H9 (cell line): ENCODE data around the gene GPR137B. TPM values are rescaled to one million over a fixed set of nuclear protein-coding genes. Genes with fewer than 3 reads are reported as not detected.

Source experiments
- DNase-seq: peaks from one replicate; pipeline ENCODE4 v3.0.0-alpha.2; 2017
- H2AFZ ChIP-seq: one replicate; pipeline ENCODE4 v1.6.1; 2013; ENCODE audit warnings: mild to moderate bottlenecking, low read length, control low read depth, moderate library complexity
- H2AK5ac ChIP-seq: 2 replicates; pipeline ENCODE4 v1.6.1; 2013; ENCODE audit warnings: low read length, control low read depth, mixed read lengths; ENCODE audit not compliant: insufficient read length
- H2BK120ac ChIP-seq: one replicate; pipeline ENCODE4 v1.6.1; 2013; ENCODE audit warnings: low read depth, mild to moderate bottlenecking, low read length, control low read depth, inconsistent platforms; ENCODE audit not compliant: poor library complexity, severe bottlenecking
- H2BK12ac ChIP-seq: 2 replicates; pipeline ENCODE4 v1.6.1; 2013; ENCODE audit warnings: low read length, control low read depth, mixed read lengths, low read depth; ENCODE audit not compliant: insufficient read length
- H2BK15ac ChIP-seq: 2 replicates; pipeline ENCODE4 v1.6.1; 2013; ENCODE audit warnings: low read depth, low read length, control low read depth
- H2BK20ac ChIP-seq: one replicate; pipeline ENCODE4 v1.6.1; 2013; ENCODE audit warnings: low read depth, mild to moderate bottlenecking, low read length, control low read depth, inconsistent platforms; ENCODE audit not compliant: poor library complexity, severe bottlenecking
- H2BK5ac ChIP-seq: 2 replicates; pipeline ENCODE4 v1.6.1; 2013; ENCODE audit warnings: low read length, control low read depth, mixed read lengths; ENCODE audit not compliant: insufficient read length
- H3K14ac ChIP-seq: 2 replicates; pipeline ENCODE4 v1.6.1; 2013; ENCODE audit warnings: low read length, control low read depth; ENCODE audit not compliant: insufficient read depth
- H3K18ac ChIP-seq: 2 replicates; pipeline ENCODE4 v1.6.1; 2013; ENCODE audit warnings: low read depth, mild to moderate bottlenecking, mixed read lengths, low read length, control low read depth; ENCODE audit not compliant: insufficient read length
- H3K23ac ChIP-seq: 2 replicates; pipeline ENCODE4 v1.6.1; 2013; ENCODE audit warnings: low read length, control low read depth, mixed read lengths, low read depth; ENCODE audit not compliant: insufficient read length
- H3K23me2 ChIP-seq: 2 replicates; pipeline ENCODE4 v1.6.1; 2013; ENCODE audit warnings: low read depth, mild to moderate bottlenecking, mixed read lengths, low read length, control low read depth; ENCODE audit not compliant: insufficient read length, poor library complexity, severe bottlenecking
- H3K27ac ChIP-seq: 2 replicates; pipeline ENCODE4 v1.5.1; 2013; ENCODE audit warnings: low read length, control low read depth, mixed read lengths, low read depth; ENCODE audit not compliant: insufficient read length
- H3K27me3 ChIP-seq: 2 replicates; pipeline ENCODE4 v1.6.1; 2013; ENCODE audit warnings: low read length, control low read depth, inconsistent platforms; ENCODE audit not compliant: insufficient read depth
- H3K4ac ChIP-seq: 2 replicates; pipeline ENCODE4 v1.6.1; 2013; ENCODE audit warnings: low read depth, mild to moderate bottlenecking, control low read depth, inconsistent platforms, low read length, moderate library complexity
- H3K4me1 ChIP-seq: 2 replicates; pipeline ENCODE4 v1.6.1; 2013; ENCODE audit warnings: low read length, control low read depth, inconsistent platforms; ENCODE audit not compliant: insufficient read depth
- H3K4me2 ChIP-seq: 2 replicates; pipeline ENCODE4 v1.6.1; 2013; ENCODE audit warnings: low read length, control low read depth, mixed read lengths; ENCODE audit not compliant: insufficient read length, insufficient read depth
- H3K56ac ChIP-seq: 2 replicates; pipeline ENCODE4 v1.6.1; 2013; ENCODE audit warnings: low read depth, mild to moderate bottlenecking, mixed read lengths, low read length, control low read depth; ENCODE audit not compliant: insufficient read length
- H3K79me1 ChIP-seq: 2 replicates; pipeline ENCODE4 v1.6.1; 2013; ENCODE audit warnings: low read depth, mild to moderate bottlenecking, moderate library complexity, low read length, control low read depth, inconsistent platforms; ENCODE audit not compliant: insufficient read depth, poor library complexity, severe bottlenecking
- H3K79me2 ChIP-seq: 2 replicates; pipeline ENCODE4 v1.6.1; 2013; ENCODE audit warnings: low read length, control low read depth, inconsistent platforms; ENCODE audit not compliant: insufficient read depth
- H3K9ac ChIP-seq: 2 replicates; pipeline ENCODE4 v1.6.1; 2013; ENCODE audit warnings: low read length, control low read depth, mixed read lengths; ENCODE audit not compliant: insufficient read length; ENCODE audit errors: extremely low read depth
- H3K9me3 ChIP-seq: one replicate; pipeline ENCODE4 v1.6.1; 2013; ENCODE audit warnings: low read depth, low read length, inconsistent platforms; ENCODE audit not compliant: control insufficient read depth
- H3T11ph ChIP-seq: one replicate; pipeline ENCODE4 v1.6.1; 2013; ENCODE audit warnings: mild to moderate bottlenecking, low read length, control low read depth, inconsistent platforms
- H4K20me1 ChIP-seq: one replicate; pipeline ENCODE4 v1.6.1; 2013; ENCODE audit not compliant: control insufficient read depth, insufficient read length, insufficient read depth
- H4K5ac ChIP-seq: 2 replicates; pipeline ENCODE4 v1.6.1; 2013; ENCODE audit warnings: low read depth, mild to moderate bottlenecking, mixed read lengths, low read length, control low read depth; ENCODE audit not compliant: insufficient read length
- H4K8ac ChIP-seq: replicated peaks from 2 replicates; pipeline ENCODE4 v1.6.1; 2013; ENCODE audit warnings: low read length, control low read depth, mixed read lengths, low read depth; ENCODE audit not compliant: insufficient read length
- H4K91ac ChIP-seq: 2 replicates; pipeline ENCODE4 v1.6.1; 2013; ENCODE audit warnings: low read depth, mild to moderate bottlenecking, moderate library complexity, mixed read lengths, low read length, control low read depth; ENCODE audit not compliant: insufficient read length
- H3K27ac Mint-ChIP-seq, 3 experiments: 2 replicates in 2 of 3; 3 replicates in 1 of 3; pipeline ENCODE4 v1.8.0; 2020 to 2021; ENCODE audit warnings: mixed read lengths in 3 of 3, mild to moderate bottlenecking in 1 of 3, moderate library complexity in 1 of 3
- H3K27me3 Mint-ChIP-seq: 2 replicates; pipeline ENCODE4 v1.8.0; 2021; ENCODE audit warnings: low read depth, mild to moderate bottlenecking, moderate library complexity, mixed read lengths
- H3K36me3 Mint-ChIP-seq, 3 experiments: 2 replicates in 2 of 3; 3 replicates in 1 of 3; pipeline ENCODE4 v1.8.0; 2020 to 2021; ENCODE audit warnings: low read depth in 3 of 3, mixed read lengths in 3 of 3; ENCODE audit not compliant: insufficient read depth in 1 of 3
- H3K4me1 Mint-ChIP-seq, 2 experiments: 2 replicates each; pipeline ENCODE4 v1.8.0; 2020; ENCODE audit warnings: mixed read lengths in 2 of 2
- H3K4me3 Mint-ChIP-seq, 2 experiments: 2 replicates in 1 of 2; 3 replicates in 1 of 2; pipeline ENCODE4 v1.8.0; 2020 to 2021; ENCODE audit warnings: mild to moderate bottlenecking in 2 of 2, mixed read lengths in 2 of 2, moderate library complexity in 1 of 2
- H3K9me3 Mint-ChIP-seq, 2 experiments: 2 replicates in 1 of 2; 3 replicates in 1 of 2; pipeline ENCODE4 v1.8.0; 2020; ENCODE audit warnings: mild to moderate bottlenecking in 2 of 2, mixed read lengths in 2 of 2, moderate library complexity in 1 of 2
- WGBS: extraction: QIAGEN DNeasy Blood & Tissue Kit; methylation state at CpG from one replicate; pipeline ENCODE4 v1.1.7; 2013; ENCODE audit warnings: missing lambda C conversion rate, low lambda C conversion rate, mixed read lengths; ENCODE audit not compliant: insufficient read length; ENCODE audit errors: extremely low coverage; 5-methylcytosine and 5-hydroxymethylcytosine counted together
- total RNA-seq: library from RNA; stranded (reverse); gene quantifications from 2 replicates; pipeline ENCODE4 v1.2.1, GENCODE V29; 2021
- TF ChIP-seq, protein P1 (sequence below): fragments of 200-600 bp; sonication (generic); conservative IDR thresholded peaks from 3 replicates; pipeline ENCODE4 v1.8.0; 2021; ENCODE audit warnings: antibody characterized with exemption, mild to moderate bottlenecking

GPR137B gene
- total RNA-seq, 1 experiment from 2014 or later = 5.9 TPM

DNA sequence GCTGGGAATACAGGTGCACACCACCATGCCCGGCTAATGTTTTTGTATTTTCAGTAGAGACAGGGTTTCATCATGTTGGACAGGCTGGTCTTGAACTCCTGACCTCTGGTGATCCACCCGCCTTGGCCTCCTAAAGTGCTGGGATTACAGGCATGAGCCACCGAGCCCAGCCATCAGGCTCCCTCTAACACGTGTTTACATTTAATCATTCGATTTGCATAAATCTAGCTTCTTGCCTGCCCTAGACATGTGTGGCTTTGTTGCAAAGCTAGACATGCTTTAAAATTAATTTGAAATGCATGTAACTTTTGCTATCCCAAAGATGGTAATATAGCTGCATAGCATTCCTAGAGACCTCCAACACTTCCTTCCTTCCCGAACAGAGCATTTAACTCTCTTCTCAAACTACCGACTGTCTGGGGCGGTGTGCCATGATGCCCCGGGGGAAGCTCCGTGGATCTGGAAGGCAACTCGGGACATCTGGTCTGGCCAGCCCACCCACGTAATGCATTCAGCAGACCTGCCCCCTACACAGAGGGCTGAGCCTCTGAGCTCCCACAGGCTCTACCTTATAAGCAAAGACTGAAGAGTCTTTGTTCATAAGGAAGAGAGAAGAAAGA lies 42.9 kb upstream of the GPR137B start:
- Mint-ChIP-seq H3K9me3 (peaks cover 11 to 17% of the 10 kb centered on the region in 2 experiments; a peak in 4 of 5 replicates), H3K4me1 (peaks cover 12% of the 10 kb centered on the region in 2 experiments), H3K27ac (no peak overlapping the region), H3K4me3 (no peak overlapping the region), H3K27me3 (peaks cover 4% of the 10 kb centered on the region), H3K36me3 (peaks cover 7 to 8% (median 7%) of the 10 kb centered on the region in 3 experiments)
- Histone ChIP-seq H3T11ph (no peak overlapping the region), H4K91ac (no peak overlapping the region), H3K23ac (no peak overlapping the region), H3K4ac (no peak overlapping the region), H3K9me3 (no peaks in the 10 kb centered on the region), H2AK5ac (no peak overlapping the region), H4K20me1 (no peaks in the 10 kb centered on the region), H2AFZ (no peak overlapping the region), H3K9ac (no peak overlapping the region), H4K8ac (no peak overlapping the region), H3K18ac (no peak overlapping the region), H3K27me3 (no peaks in the 10 kb centered on the region; the same call in 1 of the 2 replicates), H2BK15ac (no peak overlapping the region), H3K14ac (no peak overlapping the region), H3K56ac (no peak overlapping the region), H3K4me1 (peaks cover 2% of the 10 kb centered on the region; the same call in 1 of the 2 replicates), H2BK5ac (no peak overlapping the region), H3K27ac (no peak overlapping the region), H3K23me2 (no peaks in the 10 kb centered on the region), H2BK12ac (no peak overlapping the region), H2BK20ac (no peak overlapping the region), H3K4me2 (no peak overlapping the region), H3K79me2 (no peaks in the 10 kb centered on the region), H4K5ac (no peak overlapping the region), H3K79me1 (no peaks in the 10 kb centered on the region), H2BK120ac (no peak overlapping the region)
- DNase-seq = no peak
- WGBS = no CpG with 5 or more reads among the region's 12 CpGs
- TF ChIP-seq, protein P1, sequence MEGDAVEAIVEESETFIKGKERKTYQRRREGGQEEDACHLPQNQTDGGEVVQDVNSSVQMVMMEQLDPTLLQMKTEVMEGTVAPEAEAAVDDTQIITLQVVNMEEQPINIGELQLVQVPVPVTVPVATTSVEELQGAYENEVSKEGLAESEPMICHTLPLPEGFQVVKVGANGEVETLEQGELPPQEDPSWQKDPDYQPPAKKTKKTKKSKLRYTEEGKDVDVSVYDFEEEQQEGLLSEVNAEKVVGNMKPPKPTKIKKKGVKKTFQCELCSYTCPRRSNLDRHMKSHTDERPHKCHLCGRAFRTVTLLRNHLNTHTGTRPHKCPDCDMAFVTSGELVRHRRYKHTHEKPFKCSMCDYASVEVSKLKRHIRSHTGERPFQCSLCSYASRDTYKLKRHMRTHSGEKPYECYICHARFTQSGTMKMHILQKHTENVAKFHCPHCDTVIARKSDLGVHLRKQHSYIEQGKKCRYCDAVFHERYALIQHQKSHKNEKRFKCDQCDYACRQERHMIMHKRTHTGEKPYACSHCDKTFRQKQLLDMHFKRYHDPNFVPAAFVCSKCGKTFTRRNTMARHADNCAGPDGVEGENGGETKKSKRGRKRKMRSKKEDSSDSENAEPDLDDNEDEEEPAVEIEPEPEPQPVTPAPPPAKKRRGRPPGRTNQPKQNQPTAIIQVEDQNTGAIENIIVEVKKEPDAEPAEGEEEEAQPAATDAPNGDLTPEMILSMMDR = no peak
